GM23338 (cell line): ENCODE data around the gene CAV2.

ENCODE experiments used
- CREB1 ChIP-seq: fragments of 250-450 bp; sonication (Bioruptor Pico); IDR thresholded peaks from 2 replicates; pipeline ENCODE4 v1.5.0; 2020; ENCODE audit warnings: low read depth, mild to moderate bottlenecking, moderate library complexity
- CTCF ChIP-seq, 2 experiments: fragments of 200-600 bp in 1 of 2; sonication (generic) in 1 of 2; conservative IDR thresholded peaks; 2 replicates each; pipeline versions ENCODE4 v1.5.1 to v1.6.1; 2016 to 2017; ENCODE audit warnings: antibody characterized with exemption in 2 of 2, low read depth in 2 of 2, mild to moderate bottlenecking in 2 of 2, moderate library complexity in 1 of 2
- EZH2 ChIP-seq: fragments of 200-600 bp; sonication (generic); IDR thresholded peaks from one replicate; pipeline ENCODE4 v1.8.0; 2017; ENCODE audit warnings: antibody characterized with exemption, mild to moderate bottlenecking, low read depth; ENCODE audit not compliant: unreplicated experiment
- EZH2phosphoT487 ChIP-seq: fragments of 200-600 bp; sonication (generic); IDR thresholded peaks from one replicate; pipeline ENCODE4 v1.8.1; 2018; ENCODE audit warnings: antibody characterized with exemption; ENCODE audit not compliant: unreplicated experiment
- POLR2AphosphoS5 ChIP-seq: IDR thresholded peaks from 2 replicates; pipeline ENCODE4 v1.6.1; 2016; ENCODE audit warnings: antibody characterized with exemption, low read depth
- STAT1 ChIP-seq: IDR thresholded peaks from one replicate; pipeline ENCODE4 v1.6.1; 2016; ENCODE audit warnings: antibody characterized with exemption; ENCODE audit not compliant: unreplicated experiment
- TF ChIP-seq, protein P1 (sequence below): IDR thresholded peaks from one replicate; pipeline ENCODE4 v1.6.1; 2018; ENCODE audit warnings: antibody characterized with exemption; ENCODE audit not compliant: unreplicated experiment

DNA sequence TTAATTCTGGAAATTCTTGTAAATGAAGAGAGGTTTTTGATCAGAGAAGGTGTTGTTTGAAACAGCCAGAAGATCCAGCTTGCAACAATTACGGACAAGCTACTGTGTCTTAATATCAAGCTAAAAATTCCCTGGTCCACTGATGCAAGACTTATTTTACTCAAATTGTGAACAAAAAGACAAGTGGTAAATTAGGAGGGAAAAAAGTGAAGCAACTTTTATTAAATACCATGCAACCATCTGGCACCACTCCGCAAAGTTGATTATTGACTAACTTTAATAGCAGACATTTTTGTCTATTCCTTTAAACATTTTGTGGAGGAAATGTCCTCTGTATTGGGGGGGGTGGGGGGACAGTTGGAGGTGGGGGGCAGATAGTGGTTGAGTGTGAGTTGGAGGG lies 5.1 kb upstream of the CAV2 start:
- TF ChIP-seq CTCF (conservative IDR thresholded peaks at IDR 0.05; ENCODE audit: low read depth in 2 of 2) (no peak), STAT1 (no peak), CREB1 (CRISPR knock-in tag) (no peak), EZH2phosphoT487 (no peak), POLR2AphosphoS5 (no peak), EZH2 (no peak)
- TF ChIP-seq, protein P1, sequence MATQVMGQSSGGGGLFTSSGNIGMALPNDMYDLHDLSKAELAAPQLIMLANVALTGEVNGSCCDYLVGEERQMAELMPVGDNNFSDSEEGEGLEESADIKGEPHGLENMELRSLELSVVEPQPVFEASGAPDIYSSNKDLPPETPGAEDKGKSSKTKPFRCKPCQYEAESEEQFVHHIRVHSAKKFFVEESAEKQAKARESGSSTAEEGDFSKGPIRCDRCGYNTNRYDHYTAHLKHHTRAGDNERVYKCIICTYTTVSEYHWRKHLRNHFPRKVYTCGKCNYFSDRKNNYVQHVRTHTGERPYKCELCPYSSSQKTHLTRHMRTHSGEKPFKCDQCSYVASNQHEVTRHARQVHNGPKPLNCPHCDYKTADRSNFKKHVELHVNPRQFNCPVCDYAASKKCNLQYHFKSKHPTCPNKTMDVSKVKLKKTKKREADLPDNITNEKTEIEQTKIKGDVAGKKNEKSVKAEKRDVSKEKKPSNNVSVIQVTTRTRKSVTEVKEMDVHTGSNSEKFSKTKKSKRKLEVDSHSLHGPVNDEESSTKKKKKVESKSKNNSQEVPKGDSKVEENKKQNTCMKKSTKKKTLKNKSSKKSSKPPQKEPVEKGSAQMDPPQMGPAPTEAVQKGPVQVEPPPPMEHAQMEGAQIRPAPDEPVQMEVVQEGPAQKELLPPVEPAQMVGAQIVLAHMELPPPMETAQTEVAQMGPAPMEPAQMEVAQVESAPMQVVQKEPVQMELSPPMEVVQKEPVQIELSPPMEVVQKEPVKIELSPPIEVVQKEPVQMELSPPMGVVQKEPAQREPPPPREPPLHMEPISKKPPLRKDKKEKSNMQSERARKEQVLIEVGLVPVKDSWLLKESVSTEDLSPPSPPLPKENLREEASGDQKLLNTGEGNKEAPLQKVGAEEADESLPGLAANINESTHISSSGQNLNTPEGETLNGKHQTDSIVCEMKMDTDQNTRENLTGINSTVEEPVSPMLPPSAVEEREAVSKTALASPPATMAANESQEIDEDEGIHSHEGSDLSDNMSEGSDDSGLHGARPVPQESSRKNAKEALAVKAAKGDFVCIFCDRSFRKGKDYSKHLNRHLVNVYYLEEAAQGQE: no peak
